DOHH2 (cell line): ENCODE measurements around the gene OSBPL8.

ENCODE experiments used
- H3F3A ChIP-seq: fragments of 200-600 bp; sonication (generic), shearing (Covaris generic); 2 replicates; pipeline ENCODE4 v1.6.0; 2016; ENCODE audit warnings: antibody characterized with exemption, mild to moderate bottlenecking; ENCODE audit not compliant: control insufficient read depth, insufficient read depth
- H3K27ac ChIP-seq: fragments of 200-600 bp; sonication (generic); 2 replicates; pipeline ENCODE4 v1.5.1; 2014; ENCODE audit warnings: low read depth, mild to moderate bottlenecking, low read length, moderate library complexity
- H3K27me3 ChIP-seq: fragments of 200-600 bp; sonication (generic); 2 replicates; pipeline ENCODE4 v1.6.1; 2014; ENCODE audit warnings: mild to moderate bottlenecking, low read length, mixed read lengths; ENCODE audit not compliant: control insufficient read depth
- H3K36me3 ChIP-seq: fragments of 200-600 bp; sonication (generic); 2 replicates; pipeline ENCODE4 v1.6.1; 2014; ENCODE audit warnings: mild to moderate bottlenecking, low read length, moderate library complexity, mixed read lengths; ENCODE audit not compliant: control insufficient read depth
- H3K4me1 ChIP-seq: fragments of 200-600 bp; sonication (generic); 2 replicates; pipeline ENCODE4 v1.6.1; 2014; ENCODE audit warnings: mild to moderate bottlenecking, low read length, mixed read lengths; ENCODE audit not compliant: control insufficient read depth
- H3K4me2 ChIP-seq: fragments of 200-600 bp; sonication (generic); 2 replicates; pipeline ENCODE4 v1.6.0; 2014; ENCODE audit warnings: mild to moderate bottlenecking, low read length, moderate library complexity
- H3K4me3 ChIP-seq: fragments of 200-600 bp; sonication (generic); 2 replicates; pipeline ENCODE4 v1.5.1; 2014; ENCODE audit warnings: mild to moderate bottlenecking, low read length, mixed read lengths
- H3K79me2 ChIP-seq: fragments of 200-600 bp; sonication (generic); 2 replicates; pipeline ENCODE4 v1.6.1; 2014; ENCODE audit warnings: mild to moderate bottlenecking, low read length, mixed read lengths; ENCODE audit not compliant: control insufficient read depth
- H3K9me2 ChIP-seq: fragments of 200-600 bp; sonication (generic); replicated peaks from 2 replicates; pipeline ENCODE4 v1.6.1; 2014; ENCODE audit warnings: mild to moderate bottlenecking, low read length, mixed read lengths; ENCODE audit not compliant: control insufficient read depth
- H3K9me3 ChIP-seq: fragments of 200-600 bp; sonication (generic); 2 replicates; pipeline ENCODE4 v1.6.1; 2014; ENCODE audit warnings: antibody characterized with exemption, low read length, mixed read lengths; ENCODE audit not compliant: control insufficient read depth, insufficient read depth
- H4K20me1 ChIP-seq: fragments of 200-600 bp; sonication (generic); 2 replicates; pipeline ENCODE4 v1.6.0; 2014; ENCODE audit warnings: low read depth, mild to moderate bottlenecking, antibody characterized with exemption, low read length, moderate library complexity; ENCODE audit not compliant: control insufficient read depth, insufficient read depth
- CTCF ChIP-seq: fragments of 200-600 bp; sonication (generic); IDR thresholded peaks from one replicate; pipeline ENCODE4 v1.5.1; 2014; ENCODE audit warnings: antibody characterized with exemption, mild to moderate bottlenecking, low read depth, low read length; ENCODE audit not compliant: poor library complexity, severe bottlenecking
- EZH2phosphoT487 ChIP-seq: fragments of 200-600 bp; sonication (generic); IDR thresholded peaks from 2 replicates; pipeline ENCODE4 v1.6.1; 2017; ENCODE audit warnings: borderline replicate concordance, mild to moderate bottlenecking, antibody characterized with exemption, low read length, moderate library complexity, mixed read lengths

Gene OSBPL8

GRCh38 chr12:76489737-76490136 lies 69.8 kb downstream of the OSBPL8 start:
- Histone ChIP-seq H3K4me2 (no peak overlapping the region), H3K4me1 (no peaks in the 10 kb centered on the region), H3K36me3 (peaks cover 15% of the 10 kb centered on the region), H4K20me1 (no peaks in the 10 kb centered on the region), H3K79me2 (0 out of 2 replicates have a peak, but pooled peaks cover 3% of the 10 kb centered on the region), H3K27ac (no peak overlapping the region), H3F3A (no peaks in the 10 kb centered on the region), H3K9me2 (no peaks in the 10 kb centered on the region), H3K27me3 (no peaks in the 10 kb centered on the region), H3K4me3 (no peak overlapping the region), H3K9me3 (peaks cover 10% of the 10 kb centered on the region; the same call in 1 of the 2 replicates)
- TF ChIP-seq EZH2phosphoT487 (no peak), CTCF (no peak)

- peaks cover 8% of the 10 kb centered on the region; the same call in 1 of the 2 replicates for H3K9me3 ChIP-seq
- no peaks in the 10 kb centered on the region for H4K20me1 ChIP-seq
- H3K36me3 ChIP-seq, result peaks cover 15% of the 10 kb centered on the region
- H3K4me3 ChIP-seq, result no peak overlapping the region
- H3K27me3 ChIP-seq, result no peaks in the 10 kb centered on the region
- H3K79me2 ChIP-seq, result 0 out of 2 replicates have a peak, but pooled peaks cover 3% of the 10 kb centered on the region
- H3F3A ChIP-seq, result no peaks in the 10 kb centered on the region
- H3K4me2 ChIP-seq, result no peak overlapping the region
- H3K27ac ChIP-seq, result no peak overlapping the region
- H3K4me1 ChIP-seq, result no peaks in the 10 kb centered on the region
- TF ChIP-seq EZH2phosphoT487 (no peak), CTCF (no peak)
- H3K9me2 ChIP-seq, result no peaks in the 10 kb centered on the region
Measured at GRCh38 chr12:76486011-76486410, 73.6 kb downstream of the OSBPL8 start.

GRCh38 chr12:76480796-76481195 lies 78.8 kb downstream of the OSBPL8 start:
- H3K27me3 ChIP-seq, result no peaks in the 10 kb centered on the region
- no peaks in the 10 kb centered on the region for H3K4me1 ChIP-seq
- H3K4me2 ChIP-seq, result no peak overlapping the region
- H3K36me3 ChIP-seq, result no peaks in the 10 kb centered on the region
- H3F3A ChIP-seq, result no peaks in the 10 kb centered on the region
- no peaks in the 10 kb centered on the region for H4K20me1 ChIP-seq
- no peaks in the 10 kb centered on the region for H3K9me3 ChIP-seq
- no peaks in the 10 kb centered on the region for H3K9me2 ChIP-seq
- TF ChIP-seq CTCF, result no peak
- TF ChIP-seq EZH2phosphoT487, result no peak
- H3K4me3 ChIP-seq, result no peak overlapping the region
- no peaks in the 10 kb centered on the region for H3K79me2 ChIP-seq
- H3K27ac ChIP-seq, result no peak overlapping the region
